ENCODE data around the gene AMBRA1. TPM values are rescaled to one million over a fixed set of nuclear protein-coding genes. Genes with fewer than 3 reads are reported as not detected.

Gene AMBRA1
- total RNA-seq, 2 donors from 2014 or later = 28.2 to 30.3 TPM

GRCh38 chr11:46541593-46542371 lies 52.0 kb downstream of the AMBRA1 start:
- H3K27ac Mint-ChIP-seq = peak overlapping the region; percentile 58

DNA sequence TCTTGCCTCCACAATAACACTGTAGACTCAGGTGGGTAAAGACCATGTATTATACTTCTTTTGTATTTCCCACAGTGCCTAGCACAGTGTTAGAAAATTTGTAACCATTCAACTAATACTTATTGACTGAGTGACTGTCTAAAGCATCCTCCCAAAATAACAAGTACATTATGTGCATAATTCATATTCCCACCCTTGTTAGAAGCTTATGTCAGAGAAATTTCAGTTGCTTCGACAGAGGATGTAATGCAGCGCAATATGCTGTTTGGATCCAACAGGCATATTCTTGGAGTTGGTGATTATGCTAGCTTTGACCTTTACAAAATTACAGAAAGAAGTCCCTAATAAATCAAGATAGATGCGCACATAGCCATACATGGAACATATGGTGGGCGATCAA lies 53.0 kb downstream of the AMBRA1 start:
- Mint-ChIP-seq H3K4me1 (peaks cover 14% of the 10 kb centered on the region), H3K27me3 (no peaks in the 10 kb centered on the region), H3K4me3 (no peak overlapping the region), H3K36me3 (ENCODE audit: low read depth) (peaks cover 65% of the 10 kb centered on the region), H3K9me3 (no peaks in the 10 kb centered on the region), H3K27ac (no peak overlapping the region)
- no peak for ATAC-seq (replicated peaks)

More at GRCh38 chr11:46541593-46542371, 52.0 kb downstream of the AMBRA1 start:
- peaks cover 74% of the 10 kb centered on the region for H3K36me3 Mint-ChIP-seq (ENCODE audit: low read depth)
- H3K9me3 Mint-ChIP-seq = no peaks in the 10 kb centered on the region
- no peak overlapping the region for H3K4me3 Mint-ChIP-seq
- peaks cover 9% of the 10 kb centered on the region for H3K4me1 Mint-ChIP-seq
- ATAC-seq (replicated peaks) = no peak
- H3K27me3 Mint-ChIP-seq = no peaks in the 10 kb centered on the region

GRCh38 chr11:46537537-46538295 lies 56.1 kb downstream of the AMBRA1 start:
- Mint-ChIP-seq H3K27me3 (no peaks in the 10 kb centered on the region), H3K4me1 (peaks cover 27% of the 10 kb centered on the region), H3K36me3 (ENCODE audit: low read depth) (peaks cover 34% of the 10 kb centered on the region), H3K27ac (peak overlapping the region; percentile 6), H3K4me3 (no peak overlapping the region), H3K9me3 (no peaks in the 10 kb centered on the region)
- peak; percentile 95 for ATAC-seq (replicated peaks)

GRCh38 chr11:46537121-46537520 lies 56.7 kb downstream of the AMBRA1 start:
- ATAC-seq (replicated peaks) = no peak
- H3K9me3 Mint-ChIP-seq = no peaks in the 10 kb centered on the region

GRCh38 chr11:46535688-46536087 lies 58.1 kb downstream of the AMBRA1 start:
- no peak for ATAC-seq (replicated peaks)
- H3K4me3 Mint-ChIP-seq = no peak overlapping the region
- no peaks in the 10 kb centered on the region for H3K9me3 Mint-ChIP-seq
- peaks cover 14% of the 10 kb centered on the region for H3K36me3 Mint-ChIP-seq (ENCODE audit: low read depth)
- H3K27me3 Mint-ChIP-seq = no peaks in the 10 kb centered on the region
- H3K4me1 Mint-ChIP-seq = peaks cover 23% of the 10 kb centered on the region
- H3K27ac Mint-ChIP-seq = peak overlapping the region; percentile 44

More at GRCh38 chr11:46537121-46537520, 56.7 kb downstream of the AMBRA1 start:
- Mint-ChIP-seq H3K27me3 (no peaks in the 10 kb centered on the region), H3K4me3 (no peak overlapping the region), H3K36me3 (ENCODE audit: low read depth) (peaks cover 28% of the 10 kb centered on the region), H3K27ac (no peak overlapping the region), H3K4me1 (peaks cover 27% of the 10 kb centered on the region)

GRCh38 chr11:46534711-46535110 lies 59.1 kb downstream of the AMBRA1 start:
- H3K27me3 Mint-ChIP-seq = no peaks in the 10 kb centered on the region
- H3K36me3 Mint-ChIP-seq (ENCODE audit: low read depth) = peaks cover 4% of the 10 kb centered on the region
- H3K27ac Mint-ChIP-seq = peak overlapping the region; percentile 44
- H3K4me1 Mint-ChIP-seq = peaks cover 23% of the 10 kb centered on the region
- no peaks in the 10 kb centered on the region for H3K9me3 Mint-ChIP-seq
- no peak for ATAC-seq (replicated peaks)
- no peak overlapping the region for H3K4me3 Mint-ChIP-seq

DNA sequence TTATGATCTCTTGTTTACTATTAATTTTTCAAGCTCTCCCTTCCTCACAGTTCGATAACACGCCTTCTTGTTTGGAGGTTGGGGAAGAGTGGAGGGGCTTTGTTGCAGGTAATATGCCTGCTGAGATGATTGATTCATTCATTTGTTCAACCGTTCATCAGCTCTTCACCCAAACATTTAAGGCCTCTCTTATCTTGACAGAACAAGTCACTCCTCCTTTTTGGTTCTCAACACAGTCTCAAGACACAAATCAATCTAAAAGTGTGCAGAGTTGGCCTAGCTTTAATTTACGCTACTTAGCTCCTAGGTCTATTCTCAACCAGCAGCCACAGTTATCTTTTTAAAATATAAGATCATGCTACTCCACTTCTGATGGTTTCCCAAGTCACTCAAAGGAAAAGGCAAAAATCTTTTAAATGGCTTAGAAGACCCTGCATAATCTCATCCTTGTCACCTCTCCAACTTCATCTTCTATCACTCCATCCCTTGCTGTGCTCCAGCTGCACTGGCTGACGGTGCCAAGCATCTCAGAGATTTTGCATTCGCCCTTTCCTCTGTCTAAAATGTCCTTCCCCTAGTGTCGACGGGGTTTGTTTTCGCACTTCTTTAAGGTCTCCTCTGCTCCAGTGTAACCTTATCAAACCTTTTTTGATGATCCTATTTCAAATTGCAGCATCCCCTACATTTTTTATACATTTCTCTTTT lies 60.3 kb downstream of the AMBRA1 start:
- no peak for ATAC-seq (replicated peaks)
- Mint-ChIP-seq H3K36me3 (ENCODE audit: low read depth) (no peaks in the 10 kb centered on the region), H3K27me3 (no peaks in the 10 kb centered on the region), H3K27ac (no peak overlapping the region), H3K4me3 (no peak overlapping the region), H3K4me1 (peaks cover 31% of the 10 kb centered on the region), H3K9me3 (no peaks in the 10 kb centered on the region)

GRCh38 chr11:46529928-46530574 lies 63.8 kb downstream of the AMBRA1 start:
- H3K27me3 Mint-ChIP-seq = no peaks in the 10 kb centered on the region

DNA sequence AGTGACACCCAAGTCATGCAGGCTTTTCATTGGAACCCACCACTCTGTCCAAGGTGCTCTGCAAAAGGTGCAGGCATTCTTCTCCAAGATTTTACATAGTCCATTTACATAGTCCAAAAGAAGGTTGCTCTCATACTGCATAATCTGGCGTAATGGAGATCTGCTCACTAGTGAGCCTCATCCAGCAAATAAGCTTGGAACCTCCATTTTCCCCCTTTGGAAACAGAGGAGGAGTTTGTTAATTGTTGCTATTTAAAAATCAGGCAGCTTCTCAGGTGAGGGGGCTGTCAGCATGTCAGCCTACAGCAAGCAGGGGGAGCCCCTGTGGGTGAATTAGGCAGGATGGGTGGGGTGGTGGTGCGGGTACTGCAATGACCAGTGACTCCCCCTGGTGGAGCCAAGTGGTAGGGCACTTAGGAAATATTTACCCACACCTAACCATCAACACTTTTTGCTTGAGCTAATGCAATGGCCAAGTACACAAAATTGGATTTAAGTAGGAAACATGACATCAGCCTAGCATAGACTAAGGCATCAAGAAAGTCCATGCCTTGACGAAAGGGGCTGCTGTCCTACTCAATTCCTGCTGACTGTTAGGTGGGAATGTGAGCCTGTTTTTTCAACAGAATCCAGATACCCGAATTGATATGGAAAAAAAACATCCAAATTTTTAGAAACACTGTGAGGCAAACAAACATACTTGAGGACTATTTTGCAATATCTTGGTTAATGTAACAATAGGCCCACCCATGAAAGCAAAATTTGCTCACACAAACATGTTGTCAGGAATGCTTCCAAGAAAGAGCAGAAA lies 64.5 kb downstream of the AMBRA1 start:
- Mint-ChIP-seq H3K36me3 (ENCODE audit: low read depth) (peaks cover 7% of the 10 kb centered on the region), H3K4me1 (peaks cover 24% of the 10 kb centered on the region), H3K9me3 (no peaks in the 10 kb centered on the region), H3K27me3 (no peaks in the 10 kb centered on the region), H3K4me3 (peak overlapping the region; percentile 71), H3K27ac (peak overlapping the region; percentile 85)
- peak; percentile 75 for ATAC-seq (replicated peaks)

More at GRCh38 chr11:46529928-46530574, 63.8 kb downstream of the AMBRA1 start:
- no peaks in the 10 kb centered on the region for H3K9me3 Mint-ChIP-seq
- no peak overlapping the region for H3K27ac Mint-ChIP-seq
- H3K4me1 Mint-ChIP-seq = peaks cover 23% of the 10 kb centered on the region
- H3K4me3 Mint-ChIP-seq = no peak overlapping the region
- peaks cover 7% of the 10 kb centered on the region for H3K36me3 Mint-ChIP-seq (ENCODE audit: low read depth)
- ATAC-seq (replicated peaks) = no peak

DNA sequence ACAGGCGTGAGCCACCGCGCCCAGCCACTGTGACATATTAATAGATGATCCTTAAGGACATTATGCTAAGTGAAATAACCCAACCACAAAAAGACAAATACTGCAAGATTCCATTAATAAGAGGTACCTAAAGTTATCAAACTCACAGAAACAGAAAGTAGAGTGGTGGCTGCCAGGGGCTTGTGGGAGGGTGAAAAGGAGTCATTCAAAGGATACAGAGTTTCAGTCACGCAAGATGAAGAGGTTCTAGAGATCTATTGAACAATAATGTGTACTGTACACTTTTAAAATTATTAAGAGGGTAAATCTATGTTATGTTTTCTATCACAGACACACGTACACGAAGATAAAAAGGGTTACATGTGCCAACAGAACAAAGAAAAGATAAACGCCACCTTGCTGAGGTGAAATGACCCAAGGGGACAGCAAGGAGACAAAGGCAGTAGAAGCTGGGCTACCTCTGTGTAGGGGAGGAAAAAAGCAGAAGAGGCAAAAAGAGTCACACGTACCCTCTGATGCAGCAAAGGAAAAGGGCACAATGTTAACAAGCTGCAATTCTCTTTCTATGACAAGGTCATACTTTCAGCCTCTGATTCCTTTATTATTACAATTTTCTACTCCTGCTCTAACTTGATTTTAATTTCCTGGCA lies 65.3 kb downstream of the AMBRA1 start:
- Mint-ChIP-seq H3K27ac (peak overlapping the region; percentile 85), H3K9me3 (no peaks in the 10 kb centered on the region), H3K36me3 (ENCODE audit: low read depth) (peaks cover 7% of the 10 kb centered on the region), H3K27me3 (no peaks in the 10 kb centered on the region), H3K4me1 (peaks cover 21% of the 10 kb centered on the region), H3K4me3 (peak overlapping the region; percentile 71)
- peak; percentile 80 for ATAC-seq (replicated peaks)

DNA sequence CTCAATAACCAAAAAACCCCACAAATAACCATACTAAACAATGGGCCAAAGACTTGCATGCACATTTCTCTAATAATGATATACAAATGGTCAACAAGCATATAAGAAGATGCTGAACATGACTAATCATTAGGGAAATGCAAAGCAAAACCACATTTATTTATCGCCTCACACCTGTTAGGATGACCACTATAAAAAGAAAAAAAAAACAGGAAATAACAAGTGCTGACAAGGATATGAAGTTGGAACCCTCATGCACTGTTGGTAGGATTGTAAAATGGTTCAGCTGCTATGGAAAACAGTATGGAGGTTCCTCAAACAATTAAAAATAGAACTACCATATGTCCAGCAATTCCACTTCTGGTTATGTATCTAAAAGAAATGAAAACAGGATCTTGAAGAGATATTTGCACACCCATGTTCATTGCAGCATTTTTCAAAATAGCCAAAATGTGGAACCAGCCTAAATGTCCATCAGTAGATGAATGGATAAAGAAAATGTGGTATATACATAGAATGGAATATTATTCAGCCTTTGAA lies 66.2 kb downstream of the AMBRA1 start:
- Mint-ChIP-seq H3K9me3 (no peaks in the 10 kb centered on the region), H3K27me3 (no peaks in the 10 kb centered on the region), H3K36me3 (ENCODE audit: low read depth) (peaks cover 7% of the 10 kb centered on the region), H3K27ac (no peak overlapping the region), H3K4me3 (no peak overlapping the region), H3K4me1 (peaks cover 25% of the 10 kb centered on the region)
- ATAC-seq (replicated peaks) = no peak

GRCh38 chr11:46526216-46527215 lies 67.3 kb downstream of the AMBRA1 start:
- no peaks in the 10 kb centered on the region for H3K9me3 Mint-ChIP-seq
- H3K36me3 Mint-ChIP-seq (ENCODE audit: low read depth) = peaks cover 7% of the 10 kb centered on the region
- peak overlapping the region; percentile 41 for H3K27ac Mint-ChIP-seq
- H3K27me3 Mint-ChIP-seq = no peaks in the 10 kb centered on the region
- no peak overlapping the region for H3K4me3 Mint-ChIP-seq
- H3K4me1 Mint-ChIP-seq = peaks cover 25% of the 10 kb centered on the region
- ATAC-seq (replicated peaks) = peak; percentile 26

All from activated T-helper 17 cell treated with anti-CD3 and anti-CD28 coated beads, Interleukin-2, amount 50 U/mL, for 72 hours (primary cell).